ENCODE measurements around the gene IL16.

DNA sequence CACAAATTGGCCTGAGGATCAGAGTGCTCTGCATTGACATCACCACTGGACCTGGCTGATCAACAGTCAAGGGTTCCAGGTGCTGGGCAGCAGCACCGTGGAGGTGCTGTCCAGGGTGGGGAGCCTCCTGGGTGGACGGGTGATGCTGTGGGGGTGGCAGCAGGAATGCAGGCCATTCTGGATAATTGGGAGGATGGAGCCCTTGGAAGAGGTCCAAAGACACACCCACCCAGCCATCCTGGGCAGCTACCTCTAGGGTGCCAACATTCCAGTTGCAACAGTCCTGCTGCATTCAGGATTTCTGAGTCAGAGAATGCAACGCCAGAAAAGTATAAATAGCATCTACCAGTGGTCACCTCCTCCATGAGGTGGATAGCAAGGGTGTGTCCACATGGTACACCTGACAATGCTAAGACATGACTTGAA, 100.5 kb downstream of the IL16 start:
- TF ChIP-seq, protein P1, sequence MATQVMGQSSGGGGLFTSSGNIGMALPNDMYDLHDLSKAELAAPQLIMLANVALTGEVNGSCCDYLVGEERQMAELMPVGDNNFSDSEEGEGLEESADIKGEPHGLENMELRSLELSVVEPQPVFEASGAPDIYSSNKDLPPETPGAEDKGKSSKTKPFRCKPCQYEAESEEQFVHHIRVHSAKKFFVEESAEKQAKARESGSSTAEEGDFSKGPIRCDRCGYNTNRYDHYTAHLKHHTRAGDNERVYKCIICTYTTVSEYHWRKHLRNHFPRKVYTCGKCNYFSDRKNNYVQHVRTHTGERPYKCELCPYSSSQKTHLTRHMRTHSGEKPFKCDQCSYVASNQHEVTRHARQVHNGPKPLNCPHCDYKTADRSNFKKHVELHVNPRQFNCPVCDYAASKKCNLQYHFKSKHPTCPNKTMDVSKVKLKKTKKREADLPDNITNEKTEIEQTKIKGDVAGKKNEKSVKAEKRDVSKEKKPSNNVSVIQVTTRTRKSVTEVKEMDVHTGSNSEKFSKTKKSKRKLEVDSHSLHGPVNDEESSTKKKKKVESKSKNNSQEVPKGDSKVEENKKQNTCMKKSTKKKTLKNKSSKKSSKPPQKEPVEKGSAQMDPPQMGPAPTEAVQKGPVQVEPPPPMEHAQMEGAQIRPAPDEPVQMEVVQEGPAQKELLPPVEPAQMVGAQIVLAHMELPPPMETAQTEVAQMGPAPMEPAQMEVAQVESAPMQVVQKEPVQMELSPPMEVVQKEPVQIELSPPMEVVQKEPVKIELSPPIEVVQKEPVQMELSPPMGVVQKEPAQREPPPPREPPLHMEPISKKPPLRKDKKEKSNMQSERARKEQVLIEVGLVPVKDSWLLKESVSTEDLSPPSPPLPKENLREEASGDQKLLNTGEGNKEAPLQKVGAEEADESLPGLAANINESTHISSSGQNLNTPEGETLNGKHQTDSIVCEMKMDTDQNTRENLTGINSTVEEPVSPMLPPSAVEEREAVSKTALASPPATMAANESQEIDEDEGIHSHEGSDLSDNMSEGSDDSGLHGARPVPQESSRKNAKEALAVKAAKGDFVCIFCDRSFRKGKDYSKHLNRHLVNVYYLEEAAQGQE (IDR thresholded peaks at IDR 0.05; ENCODE audit: low read depth): peak; percentile 78
- TF ChIP-seq MAX (IDR thresholded peaks at IDR 0.05) (0 out of 2 replicates have a peak, but pooled peaks have one; percentile 28), FOXM1 (IDR thresholded peaks at IDR 0.05; ENCODE audit: borderline replicate concordance, low read depth) (no peak), TAF1 (IDR thresholded peaks at IDR 0.05; ENCODE audit: low read depth) (no peak), EP300 (IDR thresholded peaks at IDR 0.05; ENCODE audit: borderline replicate concordance) (peak; percentile 67; the same call in 1 of the 2 replicates), USF1 (IDR thresholded peaks at IDR 0.05) (no peak), EGR1 (IDR thresholded peaks at IDR 0.05) (0 out of 2 replicates have a peak, but pooled peaks have one; percentile 43), ZBTB7A (IDR thresholded peaks at IDR 0.05; ENCODE audit: low read depth) (no peak), NFIC (IDR thresholded peaks at IDR 0.05) (peak; percentile 95)
